HL-60 (cell line): ENCODE data around the gene EFEMP2.

Experiments
- DNase-seq, 2 experiments: peaks; one replicate each; pipeline ENCODE4 v3.0.0-alpha.2; 2010 to 2020; ENCODE audit warnings: low read depth in 1 of 2, low spot score in 1 of 2
- H3K27ac ChIP-seq: fragments of 250-450 bp; sonication (Bioruptor Pico); replicated peaks from 2 replicates; pipeline ENCODE4 v1.5.1; 2020; ENCODE audit warnings: mild to moderate bottlenecking, moderate library complexity
- H3K27me3 ChIP-seq: fragments of 250-450 bp; sonication (Bioruptor Pico); 2 replicates; pipeline ENCODE4 v1.5.1; 2021; ENCODE audit warnings: mild to moderate bottlenecking, moderate library complexity; ENCODE audit not compliant: insufficient read depth, poor library complexity, severe bottlenecking
- H3K4me3 ChIP-seq: replicated peaks from 2 replicates; pipeline ENCODE4 v1.5.1; 2011; ENCODE audit warnings: mild to moderate bottlenecking, control low read depth, low read length; ENCODE audit not compliant: insufficient read depth
- GABPA ChIP-seq: IDR thresholded peaks from 2 replicates; pipeline ENCODE4 v1.6.1; 2012; ENCODE audit warnings: low read depth
- POLR2AphosphoS5 ChIP-seq: IDR thresholded peaks from 2 replicates; pipeline ENCODE4 v1.6.1; 2012; ENCODE audit warnings: low read depth
- SPI1 ChIP-seq: IDR thresholded peaks from 2 replicates; pipeline ENCODE4 v1.6.1; 2012; ENCODE audit warnings: low read depth, mild to moderate bottlenecking, borderline replicate concordance
- TF ChIP-seq, protein P1 (sequence below): IDR thresholded peaks from one replicate; pipeline ENCODE4 v1.5.1; 2011; ENCODE audit warnings: low read length, control low read depth, inconsistent platforms; ENCODE audit not compliant: insufficient read depth
- TF ChIP-seq, protein P2 (sequence below): IDR thresholded peaks from 2 replicates; pipeline ENCODE4 v1.6.1; 2012; ENCODE audit warnings: low read depth; ENCODE audit not compliant: insufficient replicate concordance

EFEMP2 gene

DNA sequence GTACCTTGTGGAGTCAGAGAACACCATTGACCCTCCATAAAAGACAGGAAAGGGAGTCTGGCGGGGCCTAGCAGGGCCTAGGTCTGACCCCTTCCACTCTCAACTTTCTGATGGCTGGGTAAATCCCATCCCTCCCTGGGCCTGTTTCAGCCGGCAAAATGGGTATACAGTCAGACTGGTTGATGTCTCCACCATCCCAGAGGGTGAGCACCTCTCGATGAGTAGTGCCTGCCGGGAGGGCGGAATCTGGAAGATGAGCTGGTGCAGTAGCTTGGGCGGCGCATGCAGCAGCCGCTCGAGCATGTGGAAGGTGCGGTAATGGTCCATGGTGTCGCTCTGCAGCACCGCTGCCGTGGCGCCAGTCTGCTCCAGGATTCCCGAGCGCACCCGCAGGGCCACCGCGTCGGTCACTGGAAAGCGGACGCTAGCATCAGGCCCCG is 15.1 kb upstream of the EFEMP2 start:
- no peaks in the 10 kb centered on the region for H3K27me3 ChIP-seq
- H3K4me3 ChIP-seq, result peak overlapping the region; percentile 96
- no peak for DNase-seq
- peak overlapping the region; percentile 72 for H3K27ac ChIP-seq
- TF ChIP-seq SPI1, result no peak
- TF ChIP-seq POLR2AphosphoS5, result no peak
- TF ChIP-seq, protein P1, sequence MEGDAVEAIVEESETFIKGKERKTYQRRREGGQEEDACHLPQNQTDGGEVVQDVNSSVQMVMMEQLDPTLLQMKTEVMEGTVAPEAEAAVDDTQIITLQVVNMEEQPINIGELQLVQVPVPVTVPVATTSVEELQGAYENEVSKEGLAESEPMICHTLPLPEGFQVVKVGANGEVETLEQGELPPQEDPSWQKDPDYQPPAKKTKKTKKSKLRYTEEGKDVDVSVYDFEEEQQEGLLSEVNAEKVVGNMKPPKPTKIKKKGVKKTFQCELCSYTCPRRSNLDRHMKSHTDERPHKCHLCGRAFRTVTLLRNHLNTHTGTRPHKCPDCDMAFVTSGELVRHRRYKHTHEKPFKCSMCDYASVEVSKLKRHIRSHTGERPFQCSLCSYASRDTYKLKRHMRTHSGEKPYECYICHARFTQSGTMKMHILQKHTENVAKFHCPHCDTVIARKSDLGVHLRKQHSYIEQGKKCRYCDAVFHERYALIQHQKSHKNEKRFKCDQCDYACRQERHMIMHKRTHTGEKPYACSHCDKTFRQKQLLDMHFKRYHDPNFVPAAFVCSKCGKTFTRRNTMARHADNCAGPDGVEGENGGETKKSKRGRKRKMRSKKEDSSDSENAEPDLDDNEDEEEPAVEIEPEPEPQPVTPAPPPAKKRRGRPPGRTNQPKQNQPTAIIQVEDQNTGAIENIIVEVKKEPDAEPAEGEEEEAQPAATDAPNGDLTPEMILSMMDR, result no peak
- TF ChIP-seq, protein P2, sequence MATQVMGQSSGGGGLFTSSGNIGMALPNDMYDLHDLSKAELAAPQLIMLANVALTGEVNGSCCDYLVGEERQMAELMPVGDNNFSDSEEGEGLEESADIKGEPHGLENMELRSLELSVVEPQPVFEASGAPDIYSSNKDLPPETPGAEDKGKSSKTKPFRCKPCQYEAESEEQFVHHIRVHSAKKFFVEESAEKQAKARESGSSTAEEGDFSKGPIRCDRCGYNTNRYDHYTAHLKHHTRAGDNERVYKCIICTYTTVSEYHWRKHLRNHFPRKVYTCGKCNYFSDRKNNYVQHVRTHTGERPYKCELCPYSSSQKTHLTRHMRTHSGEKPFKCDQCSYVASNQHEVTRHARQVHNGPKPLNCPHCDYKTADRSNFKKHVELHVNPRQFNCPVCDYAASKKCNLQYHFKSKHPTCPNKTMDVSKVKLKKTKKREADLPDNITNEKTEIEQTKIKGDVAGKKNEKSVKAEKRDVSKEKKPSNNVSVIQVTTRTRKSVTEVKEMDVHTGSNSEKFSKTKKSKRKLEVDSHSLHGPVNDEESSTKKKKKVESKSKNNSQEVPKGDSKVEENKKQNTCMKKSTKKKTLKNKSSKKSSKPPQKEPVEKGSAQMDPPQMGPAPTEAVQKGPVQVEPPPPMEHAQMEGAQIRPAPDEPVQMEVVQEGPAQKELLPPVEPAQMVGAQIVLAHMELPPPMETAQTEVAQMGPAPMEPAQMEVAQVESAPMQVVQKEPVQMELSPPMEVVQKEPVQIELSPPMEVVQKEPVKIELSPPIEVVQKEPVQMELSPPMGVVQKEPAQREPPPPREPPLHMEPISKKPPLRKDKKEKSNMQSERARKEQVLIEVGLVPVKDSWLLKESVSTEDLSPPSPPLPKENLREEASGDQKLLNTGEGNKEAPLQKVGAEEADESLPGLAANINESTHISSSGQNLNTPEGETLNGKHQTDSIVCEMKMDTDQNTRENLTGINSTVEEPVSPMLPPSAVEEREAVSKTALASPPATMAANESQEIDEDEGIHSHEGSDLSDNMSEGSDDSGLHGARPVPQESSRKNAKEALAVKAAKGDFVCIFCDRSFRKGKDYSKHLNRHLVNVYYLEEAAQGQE, result no peak

DNA sequence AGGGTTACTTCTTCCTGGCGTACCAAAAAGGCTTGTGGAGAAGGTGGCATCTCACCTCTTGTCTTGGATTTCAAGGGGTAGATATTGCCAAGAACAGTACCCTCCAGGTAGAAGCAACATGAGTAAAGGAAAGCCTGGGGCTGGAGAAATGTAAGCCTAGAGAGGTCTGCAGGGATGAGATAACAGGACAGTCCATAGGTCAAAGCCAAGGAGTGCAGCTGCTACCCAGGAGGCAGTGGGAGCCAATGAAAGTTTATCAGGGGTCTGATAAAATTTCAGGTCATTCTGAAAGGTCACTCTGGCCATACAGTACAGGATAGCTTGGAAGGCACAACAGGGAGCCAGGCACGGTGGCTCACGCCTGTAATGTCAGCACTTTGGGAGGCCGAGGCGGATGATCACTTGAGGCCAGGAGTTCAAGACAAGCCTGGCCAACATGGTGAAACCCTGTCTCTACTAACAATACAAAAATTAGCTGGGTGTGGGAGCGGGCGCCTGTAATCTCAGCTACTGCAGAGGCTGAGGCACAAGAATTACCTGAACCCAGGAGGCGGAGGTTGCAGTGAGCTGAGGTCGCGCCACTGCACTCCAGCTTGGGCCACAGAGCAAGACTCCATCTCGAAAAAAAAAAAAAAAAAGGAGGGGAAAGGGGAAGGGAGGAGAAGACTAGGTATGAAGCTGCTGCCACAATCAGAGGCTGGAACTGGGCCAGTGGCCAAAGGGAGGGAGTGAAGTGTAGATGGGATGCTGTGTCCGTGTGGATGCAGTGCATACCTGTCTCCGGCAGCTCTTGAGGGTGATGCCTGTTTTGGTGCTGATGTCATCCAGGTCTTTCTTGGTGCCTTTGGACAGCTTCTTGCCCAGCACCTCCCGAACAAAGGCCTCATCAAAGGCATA is 14.5 kb upstream of the EFEMP2 start:
- no peak overlapping the region for H3K27ac ChIP-seq
- peak overlapping the region; percentile 96 for H3K4me3 ChIP-seq
- no peaks in the 10 kb centered on the region for H3K27me3 ChIP-seq
- TF ChIP-seq SPI1, result no peak
- TF ChIP-seq GABPA, result no peak
- no peak for TF ChIP-seq POLR2AphosphoS5
- TF ChIP-seq, protein P2, result no peak
- TF ChIP-seq, protein P1, result no peak
- DNase-seq, result no peak

DNA sequence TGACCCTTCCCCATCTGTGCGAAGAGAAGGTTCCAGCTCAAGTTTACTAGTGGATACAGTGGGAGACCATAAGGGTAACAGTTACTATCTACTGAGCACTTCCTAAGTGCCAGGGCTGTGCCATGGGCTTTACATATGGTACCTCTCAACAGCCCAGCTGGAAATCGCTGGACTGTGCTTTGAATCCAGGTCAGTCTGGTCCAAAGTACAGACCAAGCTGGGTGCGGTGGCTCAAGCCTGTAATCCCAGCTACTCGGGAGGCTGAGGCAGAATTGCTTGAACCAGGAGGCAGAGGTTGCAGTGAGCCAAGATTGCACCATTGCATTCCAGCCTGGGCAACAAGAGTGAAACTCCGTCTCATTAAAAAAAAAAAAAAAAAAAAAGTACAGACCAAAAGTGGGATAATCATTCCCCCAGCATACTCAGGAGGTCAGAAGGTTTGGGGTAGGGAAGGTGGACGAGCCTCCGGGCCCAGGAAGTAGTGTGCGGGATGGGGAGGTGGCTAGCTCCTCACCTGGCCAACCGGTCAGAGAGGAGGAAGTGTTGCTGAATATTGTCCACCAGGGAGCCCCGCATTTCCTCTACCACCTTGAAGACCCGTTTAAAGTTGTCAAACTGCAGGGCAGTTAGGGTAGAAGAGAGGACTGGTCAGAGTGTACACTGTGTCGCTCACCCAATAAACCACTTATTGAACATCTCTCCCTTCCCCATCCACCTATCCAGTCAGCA is 13.4 kb upstream of the EFEMP2 start:
- H3K4me3 ChIP-seq, result no peak overlapping the region
- TF ChIP-seq GABPA, result no peak

DNA sequence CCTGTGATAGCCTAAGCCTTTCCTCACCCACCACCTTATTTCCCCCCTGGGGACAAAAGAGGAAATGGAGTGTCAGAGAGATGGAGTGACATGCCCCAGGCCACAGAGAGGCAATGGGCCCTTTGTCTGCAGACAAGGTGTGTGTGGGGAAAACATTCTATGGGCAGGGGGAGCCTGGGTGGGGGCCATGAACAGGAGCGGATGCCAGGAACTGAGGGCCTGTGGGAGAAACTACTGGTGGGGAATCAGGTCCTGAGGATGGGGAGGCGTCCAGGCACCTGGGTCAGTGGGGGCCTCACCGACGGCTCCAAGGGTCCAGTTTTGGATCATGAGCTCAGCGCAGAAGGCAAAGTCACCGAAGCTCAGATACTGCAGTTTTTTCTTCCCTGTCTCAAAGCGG is 12.6 kb upstream of the EFEMP2 start:
- TF ChIP-seq, protein P2, result no peak
- TF ChIP-seq POLR2AphosphoS5 (no peak), SPI1 (no peak)
- H3K4me3 ChIP-seq, result no peak overlapping the region
- no peaks in the 10 kb centered on the region for H3K27me3 ChIP-seq
- DNase-seq, result no peak
- no peak overlapping the region for H3K27ac ChIP-seq

More for the DNA sequence above, 13.4 kb upstream of the EFEMP2 start:
- DNase-seq, result no peak
- no peak overlapping the region for H3K27ac ChIP-seq
- H3K27me3 ChIP-seq, result no peaks in the 10 kb centered on the region
